DND-41 (cell line): Measurements from ENCODE around the gene CDH12.

Source experiments
- ATAC-seq: fragments of 200-7000 bp; cut with Tn5 transposase; 3 replicates; pipeline ENCODE4 v1.9.1; 2021; ENCODE audit warnings: low read depth; ENCODE audit not compliant: insufficient read depth
- DNase-seq: peaks from one replicate; pipeline ENCODE4 v3.0.0-alpha.2; 2020
- H2AFZ ChIP-seq: 2 replicates; pipeline ENCODE4 v1.6.0; 2012; ENCODE audit warnings: low read depth, low read length
- H3K27ac ChIP-seq: 2 replicates; pipeline ENCODE4 v1.5.1; 2012; ENCODE audit warnings: low read length, inconsistent platforms
- H3K27me3 ChIP-seq: fragments of 200-600 bp; sonication (generic); 2 replicates; pipeline ENCODE4 v1.6.0; 2012; ENCODE audit warnings: low read length, mild to moderate bottlenecking, inconsistent platforms; ENCODE audit not compliant: insufficient read depth, poor library complexity
- H3K36me3 ChIP-seq: 2 replicates; pipeline ENCODE4 v1.5.1; 2012; ENCODE audit warnings: low read length, inconsistent platforms; ENCODE audit not compliant: insufficient read depth
- H3K4me1 ChIP-seq: 2 replicates; pipeline ENCODE4 v1.5.1; 2012; ENCODE audit warnings: mild to moderate bottlenecking, low read length; ENCODE audit not compliant: insufficient read depth
- H3K4me2 ChIP-seq: 2 replicates; pipeline ENCODE4 v1.6.0; 2012; ENCODE audit warnings: mild to moderate bottlenecking, moderate library complexity, low read length, inconsistent platforms; ENCODE audit not compliant: insufficient read depth
- H3K4me3 ChIP-seq, 2 experiments: fragments of 200-600 bp in 1 of 2; shearing (Covaris generic) in 1 of 2; 2 replicates each; pipeline ENCODE4 v1.5.1; 2012 to 2016; ENCODE audit warnings: inconsistent platforms in 2 of 2, low read length in 2 of 2, mild to moderate bottlenecking in 2 of 2, low read depth in 1 of 2, moderate library complexity in 1 of 2
- H3K79me2 ChIP-seq: 2 replicates; pipeline ENCODE4 v1.6.0; 2012; ENCODE audit warnings: low read length, inconsistent platforms; ENCODE audit not compliant: insufficient read depth
- H3K9ac ChIP-seq: 2 replicates; pipeline ENCODE4 v1.6.0; 2012; ENCODE audit warnings: low read depth, mild to moderate bottlenecking, inconsistent platforms, low read length, moderate library complexity
- H3K9me3 ChIP-seq: 2 replicates; pipeline ENCODE4 v1.5.1; 2012; ENCODE audit warnings: low read length, moderate library complexity, mild to moderate bottlenecking, inconsistent platforms; ENCODE audit not compliant: insufficient read depth, severe bottlenecking
- H4K20me1 ChIP-seq: 2 replicates; pipeline ENCODE4 v1.6.0; 2012; ENCODE audit warnings: low read length; ENCODE audit not compliant: insufficient read depth
- EZH2 ChIP-seq: IDR thresholded peaks from 3 replicates; pipeline ENCODE4 v1.6.1; 2012; ENCODE audit warnings: borderline replicate concordance, low read depth, mild to moderate bottlenecking, moderate library complexity, low read length, inconsistent platforms; ENCODE audit not compliant: severe bottlenecking
- TF ChIP-seq, protein P1 (sequence below): IDR thresholded peaks from 2 replicates; pipeline ENCODE4 v1.5.1; 2012; ENCODE audit warnings: borderline replicate concordance, low read length, moderate library complexity, mild to moderate bottlenecking; ENCODE audit not compliant: poor library complexity, severe bottlenecking; ENCODE audit errors: extremely low read depth

CDH12 gene

GRCh38 chr5:22431406-22431805 lies 421.7 kb downstream of the CDH12 start:
- H3K36me3 ChIP-seq, result no peaks in the 10 kb centered on the region
- DNase-seq (no peak), ATAC-seq (no peak)
- H3K9me3 ChIP-seq, result no peaks in the 10 kb centered on the region
- H3K27me3 ChIP-seq, result no peaks in the 10 kb centered on the region
- H3K4me2 ChIP-seq, result no peak overlapping the region
- no peaks in the 10 kb centered on the region for H3K79me2 ChIP-seq
- H3K27ac ChIP-seq, result no peak overlapping the region
- no peak for TF ChIP-seq EZH2
- TF ChIP-seq, protein P1, sequence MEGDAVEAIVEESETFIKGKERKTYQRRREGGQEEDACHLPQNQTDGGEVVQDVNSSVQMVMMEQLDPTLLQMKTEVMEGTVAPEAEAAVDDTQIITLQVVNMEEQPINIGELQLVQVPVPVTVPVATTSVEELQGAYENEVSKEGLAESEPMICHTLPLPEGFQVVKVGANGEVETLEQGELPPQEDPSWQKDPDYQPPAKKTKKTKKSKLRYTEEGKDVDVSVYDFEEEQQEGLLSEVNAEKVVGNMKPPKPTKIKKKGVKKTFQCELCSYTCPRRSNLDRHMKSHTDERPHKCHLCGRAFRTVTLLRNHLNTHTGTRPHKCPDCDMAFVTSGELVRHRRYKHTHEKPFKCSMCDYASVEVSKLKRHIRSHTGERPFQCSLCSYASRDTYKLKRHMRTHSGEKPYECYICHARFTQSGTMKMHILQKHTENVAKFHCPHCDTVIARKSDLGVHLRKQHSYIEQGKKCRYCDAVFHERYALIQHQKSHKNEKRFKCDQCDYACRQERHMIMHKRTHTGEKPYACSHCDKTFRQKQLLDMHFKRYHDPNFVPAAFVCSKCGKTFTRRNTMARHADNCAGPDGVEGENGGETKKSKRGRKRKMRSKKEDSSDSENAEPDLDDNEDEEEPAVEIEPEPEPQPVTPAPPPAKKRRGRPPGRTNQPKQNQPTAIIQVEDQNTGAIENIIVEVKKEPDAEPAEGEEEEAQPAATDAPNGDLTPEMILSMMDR, result no peak
- H4K20me1 ChIP-seq, result no peaks in the 10 kb centered on the region
- H3K4me3 ChIP-seq, result no peak overlapping the region
- no peaks in the 10 kb centered on the region for H3K4me1 ChIP-seq
- no peak overlapping the region for H2AFZ ChIP-seq
- H3K9ac ChIP-seq, result no peak overlapping the region

- Histone ChIP-seq H3K27ac (no peak overlapping the region), H3K27me3 (no peaks in the 10 kb centered on the region), H3K9ac (no peak overlapping the region), H3K4me1 (no peaks in the 10 kb centered on the region), H3K9me3 (no peaks in the 10 kb centered on the region), H3K79me2 (no peaks in the 10 kb centered on the region), H3K4me3 (no peak overlapping the region), H2AFZ (no peak overlapping the region), H3K36me3 (no peaks in the 10 kb centered on the region), H4K20me1 (no peaks in the 10 kb centered on the region), H3K4me2 (no peak overlapping the region)
- DNase-seq, result no peak
- ATAC-seq, result no peak
- TF ChIP-seq EZH2, result no peak
- TF ChIP-seq, protein P1, result no peak
Observed at GRCh38 chr5:22411554-22412349, 441.4 kb downstream of the CDH12 start.

DNA sequence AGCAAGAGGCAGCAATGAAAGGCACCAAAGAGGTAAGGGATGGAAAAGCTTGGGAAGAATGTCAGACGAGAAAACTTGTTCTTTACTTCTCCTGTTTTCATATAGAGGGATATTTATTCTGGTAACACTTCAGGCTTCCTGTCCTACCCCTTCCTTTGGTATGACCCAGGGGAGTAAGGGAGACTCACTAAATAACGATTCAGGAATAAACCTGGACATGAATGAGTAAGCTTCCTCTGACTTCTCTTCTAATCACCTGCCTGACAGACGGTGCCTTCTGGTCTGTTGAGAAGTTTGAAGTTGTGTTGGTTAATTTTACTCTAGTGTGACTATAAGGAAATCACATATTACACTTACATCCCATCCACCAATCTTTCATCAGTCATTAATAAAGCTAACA lies 461.2 kb downstream of the CDH12 start:
- Histone ChIP-seq H3K36me3 (no peaks in the 10 kb centered on the region), H4K20me1 (no peaks in the 10 kb centered on the region), H3K4me3 (no peak overlapping the region), H3K27ac (no peak overlapping the region), H3K4me1 (no peaks in the 10 kb centered on the region), H3K27me3 (no peaks in the 10 kb centered on the region), H3K9ac (no peak overlapping the region), H2AFZ (no peak overlapping the region), H3K9me3 (peaks cover 3% of the 10 kb centered on the region), H3K4me2 (no peak overlapping the region), H3K79me2 (no peaks in the 10 kb centered on the region)
- TF ChIP-seq, protein P1, result no peak
- ATAC-seq (no peak), DNase-seq (no peak)
